RWPE1 (cell line): ENCODE measurements around the gene EML1.

Experiments used
- CTCF ChIA-PET: fragments of 350-600 bp; sonication (Branson Sonifier 250); formaldehyde crosslinking; extraction: SDS; loops from one replicate; lab custom pipeline; 2021; lab: Yijun Ruan, JAX
- POLR2A ChIA-PET: fragments of 400-600 bp; formaldehyde crosslinking; extraction: SDS; loops from one replicate; lab custom pipeline; 2020; ENCODE audit warnings: antibody characterized with exemption; ENCODE audit not compliant: low non-redundant PET; lab: Yijun Ruan, JAX
- DNase-seq: peaks from one replicate; pipeline ENCODE4 v3.0.0; 2012; ENCODE audit warnings: low spot score
- H3K27ac ChIP-seq: fragments of 450-650 bp; 2 replicates; pipeline ENCODE4 v1.5.1; 2017
- TF ChIP-seq, protein P1 (sequence below): fragments of 450-650 bp; conservative IDR thresholded peaks from 2 replicates; pipeline ENCODE4 v1.5.1; 2017; ENCODE audit warnings: low read depth, mild to moderate bottlenecking

EML1 gene

DNA sequence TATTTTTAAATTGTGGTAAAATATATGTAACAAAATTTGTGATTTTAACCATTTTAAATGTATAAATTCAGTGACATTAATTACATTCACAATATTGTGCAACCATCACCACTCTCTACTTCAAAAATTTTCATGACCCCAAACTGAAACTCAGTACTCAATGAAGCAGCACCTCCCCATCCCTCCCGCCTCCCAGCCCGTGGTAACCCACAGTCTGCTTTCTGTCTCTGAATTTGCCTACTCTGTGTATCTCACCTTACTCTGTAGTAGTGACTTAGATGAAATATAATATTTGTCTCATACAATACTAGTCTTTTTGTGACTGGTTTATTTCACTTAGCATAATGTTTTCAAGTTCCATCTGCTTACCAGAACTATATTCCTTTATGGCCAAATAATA is 36.2 kb downstream of the EML1 start:
- CTCF ChIA-PET = no interaction called here
- no peak overlapping the region for H3K27ac ChIP-seq

DNA sequence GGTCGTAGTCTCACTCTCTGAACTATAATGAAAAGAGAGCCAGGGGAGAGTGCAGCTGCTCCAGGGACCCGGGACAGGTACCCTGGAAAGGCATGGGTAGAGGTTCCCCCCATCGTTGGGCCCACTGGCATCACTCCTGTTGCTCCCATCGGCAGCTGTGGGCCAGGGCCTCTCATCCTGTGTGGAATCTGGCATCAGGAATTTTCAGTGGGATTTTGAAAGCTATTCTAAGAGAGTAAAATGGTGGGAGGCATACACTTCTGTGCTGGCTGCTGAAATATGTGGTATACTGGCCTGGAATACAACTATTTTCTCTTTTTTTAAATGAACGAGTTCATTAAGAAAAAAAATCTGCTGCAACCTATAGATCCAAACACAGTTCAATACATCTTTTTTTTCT is 38.1 kb downstream of the EML1 start:
- TF ChIP-seq, protein P1, sequence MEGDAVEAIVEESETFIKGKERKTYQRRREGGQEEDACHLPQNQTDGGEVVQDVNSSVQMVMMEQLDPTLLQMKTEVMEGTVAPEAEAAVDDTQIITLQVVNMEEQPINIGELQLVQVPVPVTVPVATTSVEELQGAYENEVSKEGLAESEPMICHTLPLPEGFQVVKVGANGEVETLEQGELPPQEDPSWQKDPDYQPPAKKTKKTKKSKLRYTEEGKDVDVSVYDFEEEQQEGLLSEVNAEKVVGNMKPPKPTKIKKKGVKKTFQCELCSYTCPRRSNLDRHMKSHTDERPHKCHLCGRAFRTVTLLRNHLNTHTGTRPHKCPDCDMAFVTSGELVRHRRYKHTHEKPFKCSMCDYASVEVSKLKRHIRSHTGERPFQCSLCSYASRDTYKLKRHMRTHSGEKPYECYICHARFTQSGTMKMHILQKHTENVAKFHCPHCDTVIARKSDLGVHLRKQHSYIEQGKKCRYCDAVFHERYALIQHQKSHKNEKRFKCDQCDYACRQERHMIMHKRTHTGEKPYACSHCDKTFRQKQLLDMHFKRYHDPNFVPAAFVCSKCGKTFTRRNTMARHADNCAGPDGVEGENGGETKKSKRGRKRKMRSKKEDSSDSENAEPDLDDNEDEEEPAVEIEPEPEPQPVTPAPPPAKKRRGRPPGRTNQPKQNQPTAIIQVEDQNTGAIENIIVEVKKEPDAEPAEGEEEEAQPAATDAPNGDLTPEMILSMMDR = no peak
- H3K27ac ChIP-seq = no peak overlapping the region
- no peak for DNase-seq
- CTCF ChIA-PET = no interaction called here
- POLR2A ChIA-PET = no interaction called here

More for the DNA sequence above, 36.2 kb downstream of the EML1 start:
- POLR2A ChIA-PET = no interaction called here
- TF ChIP-seq, protein P1 = no peak
- DNase-seq = no peak

DNA sequence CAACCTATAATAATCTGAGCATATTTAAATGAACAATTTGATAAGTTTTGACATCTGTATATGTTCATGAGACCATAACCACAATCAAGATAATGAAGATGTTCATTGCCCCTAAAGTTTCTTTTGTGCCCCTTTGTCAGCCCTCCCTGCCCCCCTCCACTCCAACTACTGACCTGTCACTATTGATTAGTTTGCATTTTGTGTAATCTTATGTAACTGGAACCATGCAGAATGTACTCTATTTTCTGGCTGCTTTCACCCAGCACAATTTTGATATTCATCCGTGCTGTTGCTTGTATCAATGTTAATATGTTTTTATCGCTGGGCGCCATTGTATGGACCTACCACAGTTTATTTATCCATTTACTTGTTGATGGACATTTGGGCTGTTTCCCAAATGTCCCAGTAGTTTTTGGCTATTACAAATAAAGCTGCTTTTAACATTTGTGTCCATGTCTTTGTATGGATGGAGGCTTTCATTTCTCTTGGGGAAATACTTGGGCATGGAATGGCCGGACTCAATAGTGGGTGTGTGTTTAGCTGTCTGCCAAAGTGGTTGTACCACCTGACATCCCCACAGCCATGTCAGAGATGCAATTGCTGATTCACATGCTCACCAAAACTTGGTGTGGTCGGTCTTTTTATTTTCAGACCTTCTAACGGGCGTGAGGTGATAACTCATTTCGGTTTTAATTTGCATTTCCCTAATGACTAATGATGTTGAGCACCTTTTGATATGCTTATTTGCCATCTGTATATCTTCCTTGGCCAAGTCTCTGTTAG is 38.9 kb downstream of the EML1 start:
- no peak for DNase-seq
- POLR2A ChIA-PET = no interaction called here
- CTCF ChIA-PET = interaction anchor here (1.0 kb wide), 1 partner anchor 12 kb away, joined by 3 read pairs; no protein-coding TSS in a partner anchor
- TF ChIP-seq, protein P1 = no peak
- H3K27ac ChIP-seq = no peak overlapping the region

DNA sequence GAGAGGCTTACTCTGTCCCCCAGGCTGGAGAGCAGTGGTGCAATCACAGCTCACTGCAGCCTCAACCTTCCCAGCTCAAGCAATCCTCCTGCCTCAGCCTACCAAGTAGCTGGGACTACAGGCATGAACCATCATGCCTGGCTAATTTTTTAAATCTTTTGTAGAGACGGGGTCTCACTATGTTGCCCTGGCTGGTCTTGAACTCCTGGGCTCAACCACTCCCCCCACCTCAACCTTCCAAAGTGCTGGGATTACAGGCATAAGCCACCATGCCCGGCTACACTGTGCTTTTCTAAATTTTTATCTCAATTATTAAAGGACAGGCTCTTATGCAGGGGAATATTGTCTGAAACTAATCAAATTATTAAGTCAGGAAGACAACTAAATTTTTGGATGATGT is 44.6 kb downstream of the EML1 start:
- CTCF ChIA-PET = interaction anchor here (0.7 to 1.2 kb wide), 2 partner anchors 59 to 128 kb away, joined by 3 to 4 read pairs; no protein-coding TSS in a partner anchor
- TF ChIP-seq, protein P1 = no peak
- H3K27ac ChIP-seq = no peak overlapping the region
- no peak for DNase-seq
- POLR2A ChIA-PET = no interaction called here

DNA sequence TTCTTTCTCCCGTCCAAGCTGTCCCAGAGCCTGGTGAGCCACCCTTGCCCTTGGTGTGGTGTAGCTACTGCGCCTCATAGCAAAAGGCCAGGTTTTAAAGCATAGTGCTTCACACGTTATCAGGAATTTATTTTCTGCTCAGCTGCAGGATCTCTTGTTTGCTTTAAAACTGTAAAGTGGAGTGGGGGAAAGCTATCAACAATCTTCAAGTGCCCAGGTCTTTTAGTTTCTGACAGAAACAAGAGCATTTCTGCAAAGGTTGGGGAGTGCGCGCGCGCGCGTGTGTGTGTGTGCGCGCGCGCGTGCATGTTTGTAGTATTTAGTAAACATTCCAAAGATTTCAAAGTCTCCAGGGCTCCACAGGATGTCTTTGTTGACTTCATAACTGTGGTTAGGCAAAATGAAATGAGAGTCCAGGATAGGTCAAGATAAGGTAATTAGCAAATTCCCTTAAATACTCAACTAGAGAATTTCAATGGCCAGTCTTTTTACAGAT is 45.5 kb downstream of the EML1 start:
- no peak overlapping the region for H3K27ac ChIP-seq
- TF ChIP-seq, protein P1 = no peak
- DNase-seq = peak; percentile 5
- ChIA-PET CTCF (interaction anchor here (0.7 to 1.2 kb wide), 2 partner anchors 21 to 59 kb away, joined by 3 read pairs; no protein-coding TSS in a partner anchor), POLR2A (no interaction called here)

DNA sequence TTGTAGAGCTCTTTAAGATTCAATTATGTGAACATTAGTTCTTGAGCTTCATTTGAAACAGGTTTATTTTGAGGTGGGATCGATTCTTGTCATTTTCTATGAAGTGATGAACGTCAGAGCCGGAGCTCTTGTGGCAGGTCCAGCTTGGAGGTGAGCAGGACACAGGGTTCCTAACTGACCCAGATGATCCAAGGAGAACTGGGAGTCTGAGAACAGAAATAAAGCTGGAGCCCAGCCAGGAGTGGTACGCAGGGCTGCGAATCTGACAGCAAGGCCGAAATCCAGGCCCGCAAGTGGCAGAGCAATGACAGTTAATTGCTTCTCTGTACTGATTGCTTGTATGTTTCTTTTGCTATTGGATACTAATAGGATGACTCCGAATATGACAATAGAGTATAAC is 46.5 kb downstream of the EML1 start:
- H3K27ac ChIP-seq = no peak overlapping the region
- CTCF ChIA-PET = no interaction called here
- TF ChIP-seq, protein P1 = no peak
- POLR2A ChIA-PET = no interaction called here
- DNase-seq = no peak
